ENCODE data around the gene RTTN. TPM values are rescaled to one million over a fixed set of nuclear protein-coding genes. Genes with fewer than 3 reads are reported as not detected.

Gene RTTN
- polyA plus RNA-seq, 3 donors: 16.6 to 20.6 (median 19.1) TPM

- DNase-seq (ENCODE audit: extremely low read depth in 1 of 11, low read depth in 9 of 11, low spot score in 4 of 11): no peak
Measured at GRCh38 chr18:70041459-70042050, 163.9 kb downstream of the RTTN start.

- DNase-seq (ENCODE audit: extremely low read depth in 1 of 11, low read depth in 9 of 11, low spot score in 4 of 11): no peak
Measured at GRCh38 chr18:70039186-70039585, 166.3 kb downstream of the RTTN start.

GRCh38 chr18:70037431-70038061 lies 167.9 kb downstream of the RTTN start:
- no peak for DNase-seq (ENCODE audit: extremely low read depth in 1 of 11, low read depth in 9 of 11, low spot score in 4 of 11)

- no peak for DNase-seq (ENCODE audit: extremely low read depth in 1 of 11, low read depth in 9 of 11, low spot score in 4 of 11)
Measured at GRCh38 chr18:70036771-70037347, 168.6 kb downstream of the RTTN start.

GRCh38 chr18:70036168-70036567 lies 169.3 kb downstream of the RTTN start:
- DNase-seq (ENCODE audit: extremely low read depth in 1 of 11, low read depth in 9 of 11, low spot score in 4 of 11): no peak

- no peak for DNase-seq (ENCODE audit: extremely low read depth in 1 of 11, low read depth in 9 of 11, low spot score in 4 of 11)
Measured at GRCh38 chr18:70031221-70031620, 174.3 kb downstream of the RTTN start.

GRCh38 chr18:70030728-70031127 lies 174.8 kb downstream of the RTTN start:
- DNase-seq (ENCODE audit: extremely low read depth in 1 of 11, low read depth in 9 of 11, low spot score in 4 of 11): no peak

- DNase-seq (ENCODE audit: extremely low read depth in 1 of 11, low read depth in 9 of 11, low spot score in 4 of 11): no peak
Measured at GRCh38 chr18:70029163-70029562, 176.3 kb downstream of the RTTN start.

GRCh38 chr18:70028734-70029133 lies 176.8 kb downstream of the RTTN start:
- DNase-seq (ENCODE audit: extremely low read depth in 1 of 11, low read depth in 9 of 11, low spot score in 4 of 11): no peak

GRCh38 chr18:70028084-70028483 lies 177.4 kb downstream of the RTTN start:
- no peak for DNase-seq (ENCODE audit: extremely low read depth in 1 of 11, low read depth in 9 of 11, low spot score in 4 of 11)

GRCh38 chr18:70025580-70025979 lies 179.9 kb downstream of the RTTN start:
- DNase-seq (ENCODE audit: extremely low read depth in 1 of 11, low read depth in 9 of 11, low spot score in 4 of 11): no peak

- no peak for DNase-seq (ENCODE audit: extremely low read depth in 1 of 11, low read depth in 9 of 11, low spot score in 4 of 11)
Measured at GRCh38 chr18:70024829-70025228, 180.7 kb downstream of the RTTN start.

GRCh38 chr18:70024093-70024492 lies 181.4 kb downstream of the RTTN start:
- no peak for DNase-seq (ENCODE audit: extremely low read depth in 1 of 11, low read depth in 9 of 11, low spot score in 4 of 11)

GRCh38 chr18:70022636-70023035 lies 182.9 kb downstream of the RTTN start:
- no peak for DNase-seq (ENCODE audit: extremely low read depth in 1 of 11, low read depth in 9 of 11, low spot score in 4 of 11)

- no peak for DNase-seq (ENCODE audit: extremely low read depth in 1 of 11, low read depth in 9 of 11, low spot score in 4 of 11)
Measured at GRCh38 chr18:70021498-70021897, 184.0 kb downstream of the RTTN start.

GRCh38 chr18:70021043-70021442 lies 184.4 kb downstream of the RTTN start:
- no peak for DNase-seq (ENCODE audit: extremely low read depth in 1 of 11, low read depth in 9 of 11, low spot score in 4 of 11)

GRCh38 chr18:70019991-70020390 lies 185.5 kb downstream of the RTTN start:
- DNase-seq (ENCODE audit: extremely low read depth in 1 of 11, low read depth in 9 of 11, low spot score in 4 of 11): no peak

- DNase-seq (ENCODE audit: extremely low read depth in 1 of 11, low read depth in 9 of 11, low spot score in 4 of 11): no peak
Measured at GRCh38 chr18:70019136-70019535, 186.4 kb downstream of the RTTN start.

- DNase-seq (ENCODE audit: extremely low read depth in 1 of 11, low read depth in 9 of 11, low spot score in 4 of 11): no peak
Measured at GRCh38 chr18:70015127-70015526, 190.4 kb downstream of the RTTN start.

- DNase-seq (ENCODE audit: extremely low read depth in 1 of 11, low read depth in 9 of 11, low spot score in 4 of 11): no peak
Measured at GRCh38 chr18:70005580-70005979, 199.9 kb downstream of the RTTN start.

- no peak for DNase-seq (ENCODE audit: extremely low read depth in 1 of 11, low read depth in 9 of 11, low spot score in 4 of 11)
Measured at GRCh38 chr18:70004696-70005095, 200.8 kb downstream of the RTTN start.
